Osteoblast (primary cell): ENCODE results near the gene PFN3. TPM values are rescaled to one million over a fixed set of nuclear protein-coding genes. Genes with fewer than 3 reads are reported as not detected.

Source experiments
- DNase-seq: peaks from one replicate; pipeline ENCODE4 v3.0.0; 2011; ENCODE audit warnings: low spot score, mixed read lengths; ENCODE audit not compliant: insufficient read length; ENCODE audit errors: missing footprints
- H2AFZ ChIP-seq: 2 replicates; pipeline ENCODE4 v1.6.0; 2011; ENCODE audit warnings: mild to moderate bottlenecking, low read length
- H3K27ac ChIP-seq: 2 replicates; pipeline ENCODE4 v1.5.1; 2011; ENCODE audit warnings: mild to moderate bottlenecking, low read depth, low read length, moderate library complexity
- H3K27me3 ChIP-seq: 2 replicates; pipeline ENCODE4 v1.6.0; 2012; ENCODE audit warnings: mild to moderate bottlenecking, control low read depth, inconsistent platforms, low read length, moderate library complexity; ENCODE audit not compliant: insufficient read depth
- H3K36me3 ChIP-seq: 2 replicates; pipeline ENCODE4 v1.5.1; 2011; ENCODE audit warnings: mild to moderate bottlenecking, low read length, control low read depth, moderate library complexity; ENCODE audit not compliant: insufficient read depth
- H3K4me1 ChIP-seq: 2 replicates; pipeline ENCODE4 v1.5.1; 2011; ENCODE audit warnings: mild to moderate bottlenecking, low read length, control low read depth, moderate library complexity; ENCODE audit not compliant: insufficient read depth
- H3K4me2 ChIP-seq: 2 replicates; pipeline ENCODE4 v1.6.0; 2011; ENCODE audit warnings: mild to moderate bottlenecking, low read length; ENCODE audit not compliant: insufficient read depth
- H3K4me3 ChIP-seq: fragments of 200-600 bp; sonication (generic); 3 replicates; pipeline ENCODE4 v1.5.1; 2012; ENCODE audit warnings: mild to moderate bottlenecking, low read length, inconsistent platforms; ENCODE audit not compliant: insufficient read depth
- H3K79me2 ChIP-seq: 2 replicates; pipeline ENCODE4 v1.6.0; 2012; ENCODE audit warnings: mild to moderate bottlenecking, low read length, control low read depth, inconsistent platforms; ENCODE audit not compliant: insufficient read depth
- H3K9me3 ChIP-seq: 2 replicates; pipeline ENCODE4 v1.5.1; 2011; ENCODE audit warnings: low read depth, low read length, control low read depth
- H4K20me1 ChIP-seq: 2 replicates; pipeline ENCODE4 v1.6.0; 2012; ENCODE audit warnings: mild to moderate bottlenecking, low read length, control low read depth; ENCODE audit not compliant: insufficient read depth
- CTCF ChIP-seq: IDR thresholded peaks from 2 replicates; pipeline ENCODE4 v1.5.1; 2011; ENCODE audit warnings: mild to moderate bottlenecking, low read depth, low read length, moderate library complexity; ENCODE audit errors: extremely low read depth
- total RNA-seq: library from RNA; depleted of rRNA; stranded (reverse); fragments of >200 nt; gene quantifications from 2 replicates; pipeline ENCODE4 v1.2.3, GENCODE V29; 2012

Gene PFN3
- total RNA-seq, 1 donor = not detected

- peaks cover 8% of the 10 kb centered on the region for H3K4me1 ChIP-seq
- TF ChIP-seq CTCF = no peak
- peaks cover 7% of the 10 kb centered on the region for H3K36me3 ChIP-seq
Measured at GRCh38 chr5:177442066-177442826, 41.8 kb upstream of the PFN3 start.

GRCh38 chr5:177440990-177441780, 40.7 kb upstream of the PFN3 start:
- TF ChIP-seq CTCF = no peak
- no peaks in the 10 kb centered on the region for H3K79me2 ChIP-seq
- H3K9me3 ChIP-seq = no peaks in the 10 kb centered on the region
- H3K4me2 ChIP-seq = no peak overlapping the region
- no peak overlapping the region for H3K27ac ChIP-seq
- peaks cover 7% of the 10 kb centered on the region for H3K36me3 ChIP-seq
- no peak overlapping the region for H3K4me3 ChIP-seq
- H4K20me1 ChIP-seq = no peaks in the 10 kb centered on the region
- DNase-seq = peak; percentile 49
- H3K4me1 ChIP-seq = peaks cover 5% of the 10 kb centered on the region
- no peaks in the 10 kb centered on the region for H3K27me3 ChIP-seq
- no peak overlapping the region for H2AFZ ChIP-seq

More at GRCh38 chr5:177442066-177442826, 41.8 kb upstream of the PFN3 start:
- Histone ChIP-seq H3K27me3 (no peaks in the 10 kb centered on the region), H2AFZ (no peak overlapping the region), H3K9me3 (no peaks in the 10 kb centered on the region), H3K4me3 (no peak overlapping the region), H3K4me2 (no peak overlapping the region), H3K27ac (no peak overlapping the region), H3K79me2 (no peaks in the 10 kb centered on the region), H4K20me1 (no peaks in the 10 kb centered on the region)
- DNase-seq = peak; percentile 37

- TF ChIP-seq CTCF = no peak
- Histone ChIP-seq H3K4me3 (no peak overlapping the region), H3K79me2 (no peaks in the 10 kb centered on the region), H3K27ac (no peak overlapping the region), H3K4me1 (no peaks in the 10 kb centered on the region), H3K36me3 (peaks cover 9% of the 10 kb centered on the region), H2AFZ (no peak overlapping the region), H3K9me3 (no peaks in the 10 kb centered on the region), H3K4me2 (no peak overlapping the region), H3K27me3 (no peaks in the 10 kb centered on the region), H4K20me1 (no peaks in the 10 kb centered on the region)
- peak; percentile 51 for DNase-seq
Measured at GRCh38 chr5:177440211-177440989, 39.9 kb upstream of the PFN3 start.
